ENCODE measurements around the gene LARGE1. TPM values are rescaled to one million over a fixed set of nuclear protein-coding genes. Genes with fewer than 3 reads are reported as not detected.

The LARGE1 gene
- polyA plus RNA-seq, 3 donors, result 0.05 to 0.13 TPM; not detected in 1

DNA sequence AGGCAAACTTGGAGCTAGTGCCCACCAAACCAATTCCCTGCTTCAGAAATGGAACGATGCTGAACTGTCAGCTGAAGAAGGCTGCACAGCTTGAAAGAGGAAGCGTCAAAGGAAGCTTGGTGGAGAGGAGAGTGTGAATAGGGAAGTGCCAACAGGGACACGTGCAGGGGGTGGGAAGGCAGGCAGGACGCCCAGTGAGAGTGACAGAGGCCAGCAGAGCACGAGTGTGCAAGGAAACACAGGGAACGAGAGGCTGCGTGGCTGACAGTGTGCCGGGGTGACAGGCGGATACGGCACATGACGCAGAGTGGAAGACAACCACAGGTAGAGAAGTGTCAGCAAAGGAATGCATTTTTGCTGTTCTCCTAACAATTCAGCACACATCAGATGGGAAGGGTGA is 196.4 kb downstream of the LARGE1 start:
- Mint-ChIP-seq H3K4me3 (no peak overlapping the region), H3K27ac (peak overlapping the region in 2 of 7 donors; percentile 49 to 61), H3K4me1 (no peaks in the 10 kb centered on the region), H3K9me3 (peaks cover 12 to 37% (median 22%) of the 10 kb centered on the region in 7 donors), H3K36me3 (no peaks in the 10 kb centered on the region), H3K27me3 (ENCODE audit: low read depth in 3 of 3) (peaks cover 0 to 2% (median 0%) of the 10 kb centered on the region in 3 donors)
- H3K9me3 ChIP-seq (replicated peaks in 1 of 2; ENCODE audit: control insufficient read depth in 1 of 2, insufficient read depth in 1 of 2, low read length in 2 of 2), result peaks cover 26 to 34% of the 10 kb centered on the region in 2 donors
- no peak overlapping the region for H3K4me2 ChIP-seq (replicated peaks; ENCODE audit: extremely low read depth, low read length, poor library complexity, severe bottlenecking)
- no peaks in the 10 kb centered on the region for H3K27me3 ChIP-seq (ENCODE audit: control insufficient read depth in 2 of 2, insufficient read depth in 2 of 2, low read length in 2 of 2)
- intact Hi-C loops (cut with micrococcal nuclease), result no loop called here
- no peaks in the 10 kb centered on the region for H3K36me3 ChIP-seq (replicated peaks in 1 of 2; ENCODE audit: control insufficient read depth in 1 of 2, insufficient read depth in 2 of 2, low read length in 2 of 2)
- H3K27ac ChIP-seq (ENCODE audit: low read depth in 1 of 2, low read length in 2 of 2), result no peak overlapping the region
- no peak for DNase-seq
- H3K4me1 ChIP-seq (ENCODE audit: control insufficient read depth in 1 of 2, insufficient read depth in 2 of 2, low read length in 2 of 2), result no peaks in the 10 kb centered on the region
- WGBS (ENCODE audit: insufficient coverage), result 0% methylated on average over 5 of the region's 11 CpGs
- H2AFZ ChIP-seq (ENCODE audit: insufficient read depth, low read depth, low read length, poor library complexity, severe bottlenecking), result no peak overlapping the region
- TF ChIP-seq, protein P1, sequence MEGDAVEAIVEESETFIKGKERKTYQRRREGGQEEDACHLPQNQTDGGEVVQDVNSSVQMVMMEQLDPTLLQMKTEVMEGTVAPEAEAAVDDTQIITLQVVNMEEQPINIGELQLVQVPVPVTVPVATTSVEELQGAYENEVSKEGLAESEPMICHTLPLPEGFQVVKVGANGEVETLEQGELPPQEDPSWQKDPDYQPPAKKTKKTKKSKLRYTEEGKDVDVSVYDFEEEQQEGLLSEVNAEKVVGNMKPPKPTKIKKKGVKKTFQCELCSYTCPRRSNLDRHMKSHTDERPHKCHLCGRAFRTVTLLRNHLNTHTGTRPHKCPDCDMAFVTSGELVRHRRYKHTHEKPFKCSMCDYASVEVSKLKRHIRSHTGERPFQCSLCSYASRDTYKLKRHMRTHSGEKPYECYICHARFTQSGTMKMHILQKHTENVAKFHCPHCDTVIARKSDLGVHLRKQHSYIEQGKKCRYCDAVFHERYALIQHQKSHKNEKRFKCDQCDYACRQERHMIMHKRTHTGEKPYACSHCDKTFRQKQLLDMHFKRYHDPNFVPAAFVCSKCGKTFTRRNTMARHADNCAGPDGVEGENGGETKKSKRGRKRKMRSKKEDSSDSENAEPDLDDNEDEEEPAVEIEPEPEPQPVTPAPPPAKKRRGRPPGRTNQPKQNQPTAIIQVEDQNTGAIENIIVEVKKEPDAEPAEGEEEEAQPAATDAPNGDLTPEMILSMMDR (IDR thresholded peaks at IDR 0.05), result no peak
- H3K9ac ChIP-seq (ENCODE audit: insufficient read depth, low read length, poor library complexity, severe bottlenecking), result no peak overlapping the region
- H3K4me3 ChIP-seq (replicated peaks in 1 of 3; ENCODE audit: low read depth in 2 of 3, low read length in 3 of 3), result no peak overlapping the region
- H3K79me2 ChIP-seq (ENCODE audit: insufficient read depth, low read length), result no peaks in the 10 kb centered on the region
- H4K20me1 ChIP-seq (ENCODE audit: insufficient read depth, low read length), result no peaks in the 10 kb centered on the region

DNA sequence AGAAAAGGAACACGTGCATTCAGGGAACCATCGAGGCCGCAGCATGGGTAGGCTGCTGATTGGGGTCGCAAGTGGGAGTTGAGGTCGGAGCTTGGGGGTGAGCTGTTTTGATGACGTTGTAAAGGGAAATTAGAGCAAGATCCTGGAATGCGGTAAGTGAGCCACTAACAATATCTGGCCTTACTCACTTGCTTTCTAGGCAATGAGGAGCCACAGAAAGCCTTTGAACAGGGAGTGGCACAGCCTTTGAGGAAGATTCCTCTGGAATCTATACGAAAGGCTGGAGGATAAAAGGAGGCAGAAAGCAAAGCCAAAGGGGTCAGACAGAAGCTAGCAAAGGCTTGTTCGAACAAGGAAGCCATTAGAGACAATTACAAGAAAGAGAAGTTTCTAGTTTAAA is 197.5 kb downstream of the LARGE1 start:
- no peaks in the 10 kb centered on the region for H4K20me1 ChIP-seq (ENCODE audit: insufficient read depth, low read length)
- TF ChIP-seq, protein P1 (IDR thresholded peaks at IDR 0.05), result no peak
- intact Hi-C loops (cut with micrococcal nuclease), result no loop called here
- Mint-ChIP-seq H3K27ac (no peak overlapping the region), H3K36me3 (no peaks in the 10 kb centered on the region), H3K9me3 (peaks cover 16 to 33% (median 30%) of the 10 kb centered on the region in 7 donors), H3K4me1 (no peaks in the 10 kb centered on the region), H3K27me3 (ENCODE audit: low read depth in 3 of 3) (peaks cover 0 to 2% (median 0%) of the 10 kb centered on the region in 3 donors), H3K4me3 (no peak overlapping the region)
- DNase-seq, result no peak
- peaks cover 36 to 42% of the 10 kb centered on the region in 2 donors for H3K9me3 ChIP-seq (replicated peaks in 1 of 2; ENCODE audit: control insufficient read depth in 1 of 2, insufficient read depth in 1 of 2, low read length in 2 of 2)
- no peak overlapping the region for H3K27ac ChIP-seq (ENCODE audit: low read depth in 1 of 2, low read length in 2 of 2)
- H3K4me1 ChIP-seq (ENCODE audit: control insufficient read depth in 1 of 2, insufficient read depth in 2 of 2, low read length in 2 of 2), result no peaks in the 10 kb centered on the region
- no peak overlapping the region for H3K4me3 ChIP-seq (replicated peaks in 1 of 3; ENCODE audit: low read depth in 2 of 3, low read length in 3 of 3)
- H3K36me3 ChIP-seq (replicated peaks in 1 of 2; ENCODE audit: control insufficient read depth in 1 of 2, insufficient read depth in 2 of 2, low read length in 2 of 2), result no peaks in the 10 kb centered on the region
- H2AFZ ChIP-seq (ENCODE audit: insufficient read depth, low read depth, low read length, poor library complexity, severe bottlenecking), result no peak overlapping the region
- H3K27me3 ChIP-seq (ENCODE audit: control insufficient read depth in 2 of 2, insufficient read depth in 2 of 2, low read length in 2 of 2), result no peaks in the 10 kb centered on the region
- H3K9ac ChIP-seq (ENCODE audit: insufficient read depth, low read length, poor library complexity, severe bottlenecking), result no peak overlapping the region
- 94% methylated on average over 9 of the region's 9 CpGs for WGBS (ENCODE audit: insufficient coverage)
- H3K79me2 ChIP-seq (ENCODE audit: insufficient read depth, low read length), result no peaks in the 10 kb centered on the region
- no peak overlapping the region for H3K4me2 ChIP-seq (replicated peaks; ENCODE audit: extremely low read depth, low read length, poor library complexity, severe bottlenecking)
